ENCODE measurements around the gene VAMP5.

DNA sequence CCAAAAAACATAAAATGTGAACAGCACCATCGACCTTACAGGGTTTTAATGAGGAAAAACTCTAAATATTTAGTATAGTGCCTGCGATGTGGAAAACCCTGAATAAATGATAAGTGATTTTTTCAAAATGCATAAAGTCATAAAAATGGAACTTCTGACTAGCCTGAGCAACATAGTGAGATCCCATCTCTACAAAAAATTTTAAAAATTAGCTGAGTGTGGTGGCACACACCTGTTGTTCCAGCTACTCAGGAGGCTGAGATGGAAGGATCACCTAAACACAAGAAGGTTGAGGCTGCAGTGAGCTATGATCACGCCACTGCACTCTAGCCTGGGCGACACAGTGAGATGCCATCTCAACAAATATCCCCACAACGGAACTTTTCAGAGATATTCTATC lies 27.1 kb upstream of the VAMP5 start:
- TF ChIP-seq CTCF (IDR thresholded peaks at IDR 0.05; ENCODE audit: low read depth, low read length, missing input control): no peak
- no peak for TF ChIP-seq FOXA1 (IDR thresholded peaks at IDR 0.05)
